Neutrophil (primary cell): ENCODE results near the gene MCM3.

ENCODE experiments used
- H3K27ac ChIP-seq: fragments of 200-600 bp; sonication (generic); 2 replicates; pipeline ENCODE4 v1.5.1; 2016; ENCODE audit warnings: mild to moderate bottlenecking, moderate library complexity
- H3K27me3 ChIP-seq: fragments of 200-600 bp; sonication (generic); 2 replicates; pipeline ENCODE4 v1.6.0; 2016; ENCODE audit warnings: mild to moderate bottlenecking
- H3K36me3 ChIP-seq: fragments of 200-600 bp; sonication (generic); 2 replicates; pipeline ENCODE4 v1.5.1; 2017
- H3K4me1 ChIP-seq, 2 experiments: fragments of 200-600 bp in 1 of 2; sonication (generic) in 1 of 2; 1 replicate in 1 of 2; 2 replicates in 1 of 2; pipeline versions ENCODE4 v1.5.1 to v1.6.1; 2013 to 2016; ENCODE audit warnings: low read depth in 1 of 2, low read length in 1 of 2, mild to moderate bottlenecking in 1 of 2, moderate library complexity in 1 of 2; ENCODE audit not compliant: control insufficient read depth in 1 of 2, insufficient read depth in 1 of 2
- H3K4me3 ChIP-seq, 2 experiments: fragments of 200-600 bp in 1 of 2; sonication (generic) in 1 of 2; 1 replicate in 1 of 2; 2 replicates in 1 of 2; pipeline ENCODE4 v1.5.1; 2013 to 2016; ENCODE audit warnings: low read depth in 1 of 2, low read length in 1 of 2, mild to moderate bottlenecking in 1 of 2, moderate library complexity in 1 of 2
- H3K9me3 ChIP-seq: fragments of 200-600 bp; sonication (generic); 2 replicates; pipeline ENCODE4 v1.5.1; 2016
- CTCF ChIP-seq: fragments of 200-600 bp; sonication (generic); IDR thresholded peaks from 2 replicates; pipeline ENCODE4 v1.5.1; 2016; ENCODE audit warnings: antibody characterized with exemption

MCM3 gene

GRCh38 chr6:52328303-52328662 is 43.7 kb upstream of the MCM3 start:
- no peak for TF ChIP-seq CTCF

GRCh38 chr6:52326540-52327364 is 42.2 kb upstream of the MCM3 start:
- H3K27me3 ChIP-seq = no peaks in the 10 kb centered on the region
- no peak for TF ChIP-seq CTCF

More at GRCh38 chr6:52328303-52328662, 43.7 kb upstream of the MCM3 start:
- Histone ChIP-seq H3K27me3 (no peaks in the 10 kb centered on the region), H3K9me3 (no peaks in the 10 kb centered on the region), H3K27ac (no peak overlapping the region), H3K4me3 (no peak overlapping the region), H3K4me1 (peaks cover 33 to 34% of the 10 kb centered on the region in 2 experiments), H3K36me3 (no peaks in the 10 kb centered on the region)

GRCh38 chr6:52325695-52326471 is 41.3 kb upstream of the MCM3 start:
- Histone ChIP-seq H3K27me3 (no peaks in the 10 kb centered on the region), H3K4me1 (peaks cover 12 to 13% of the 10 kb centered on the region in 2 experiments), H3K27ac (no peak overlapping the region), H3K9me3 (no peaks in the 10 kb centered on the region), H3K36me3 (no peaks in the 10 kb centered on the region), H3K4me3 (no peak overlapping the region)
- no peak for TF ChIP-seq CTCF

More at GRCh38 chr6:52326540-52327364, 42.2 kb upstream of the MCM3 start:
- Histone ChIP-seq H3K27ac (no peak overlapping the region), H3K4me1 (peaks cover 21% of the 10 kb centered on the region in 2 experiments), H3K36me3 (no peaks in the 10 kb centered on the region), H3K9me3 (no peaks in the 10 kb centered on the region), H3K4me3 (no peak overlapping the region)

- TF ChIP-seq CTCF = no peak
- no peak overlapping the region for H3K4me3 ChIP-seq
- no peak overlapping the region for H3K27ac ChIP-seq
- H3K9me3 ChIP-seq = no peaks in the 10 kb centered on the region
- H3K36me3 ChIP-seq = no peaks in the 10 kb centered on the region
- no peaks in the 10 kb centered on the region for H3K4me1 ChIP-seq
- H3K27me3 ChIP-seq = no peaks in the 10 kb centered on the region
Observed at GRCh38 chr6:52324189-52324588, 39.6 kb upstream of the MCM3 start.

- Histone ChIP-seq H3K9me3 (no peaks in the 10 kb centered on the region), H3K27ac (peak overlapping the region; percentile 38), H3K4me3 (no peak overlapping the region), H3K36me3 (no peaks in the 10 kb centered on the region), H3K27me3 (no peaks in the 10 kb centered on the region), H3K4me1 (peaks cover 9 to 13% of the 10 kb centered on the region in 2 experiments)
- no peak for TF ChIP-seq CTCF
Observed at GRCh38 chr6:52317841-52318581, 33.5 kb upstream of the MCM3 start.
